Activated T-cell treated with anti-CD3 and anti-CD28 coated beads for 4 hours (primary cell): Measurements from ENCODE around the gene PI4KB.

ENCODE experiments used
- DNase-seq: peaks from one replicate; pipeline ENCODE4 v3.0.0-alpha.2; 2020

PI4KB gene

GRCh38 chr1:151311011-151311410 lies 16.2 kb downstream of the PI4KB start:
- no peak for DNase-seq

GRCh38 chr1:151309811-151310323 lies 17.3 kb downstream of the PI4KB start:
- DNase-seq, result no peak

GRCh38 chr1:151294742-151295462 lies 32.3 kb downstream of the PI4KB start:
- no peak for DNase-seq

DNA sequence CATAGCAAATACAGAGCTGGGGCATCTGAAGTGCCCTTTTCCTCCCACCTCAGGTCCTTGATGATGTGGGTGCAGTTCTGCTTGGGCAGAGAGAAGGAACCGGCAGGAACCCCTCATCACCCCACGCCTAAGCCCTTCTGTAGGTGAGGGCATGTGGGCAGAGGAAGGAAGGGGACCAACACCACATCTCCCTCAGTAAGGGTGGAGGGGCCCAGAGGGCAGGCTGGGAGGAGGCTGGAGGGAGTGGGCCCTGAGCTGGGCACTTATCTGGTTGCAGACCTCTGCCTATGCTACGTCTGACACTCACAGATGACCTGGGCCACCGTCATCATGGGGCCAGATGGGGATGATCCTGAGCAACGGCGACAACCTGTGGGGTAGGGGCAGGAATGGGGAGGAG lies 34.1 kb downstream of the PI4KB start:
- DNase-seq, result no peak

DNA sequence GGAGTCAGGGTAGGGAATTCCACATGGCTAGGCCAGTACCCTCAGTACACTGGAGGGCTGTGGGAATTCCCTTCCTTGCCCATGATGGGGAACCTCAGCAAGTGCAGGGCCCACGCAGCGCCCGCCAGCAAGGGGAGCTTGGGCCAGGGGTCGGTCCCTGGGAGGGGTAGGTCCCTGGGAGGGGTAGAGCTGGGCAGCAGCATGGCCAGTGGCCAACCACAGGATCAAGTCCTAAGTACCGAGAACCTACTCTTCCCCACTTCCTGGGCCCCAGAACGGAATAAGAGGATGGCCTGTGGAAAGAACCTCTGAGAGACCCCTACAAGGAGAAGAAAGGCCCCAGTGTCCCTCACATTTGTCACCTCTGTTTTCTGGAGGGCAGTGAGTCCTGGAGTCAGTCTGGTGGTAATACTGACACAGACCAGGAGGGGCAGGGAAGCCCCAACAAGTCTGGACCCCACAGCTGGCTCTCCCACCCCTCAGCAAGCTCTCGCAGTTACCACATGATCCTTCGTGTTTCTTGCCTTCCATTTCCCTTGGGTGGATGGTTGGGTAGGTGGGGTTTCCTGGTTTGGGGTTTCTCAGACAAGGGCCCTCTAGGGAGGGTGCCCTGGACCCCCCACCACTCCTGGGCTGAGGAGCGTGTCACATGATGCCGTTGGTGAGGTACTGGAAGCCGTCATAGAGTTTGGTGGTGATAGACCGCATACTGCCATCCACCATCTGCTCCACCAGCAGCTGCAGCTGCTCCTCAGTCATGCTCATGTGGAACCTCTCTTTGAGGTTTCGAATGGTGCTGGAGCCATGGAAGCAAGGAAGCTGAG lies 34.8 kb downstream of the PI4KB start:
- no peak for DNase-seq

DNA sequence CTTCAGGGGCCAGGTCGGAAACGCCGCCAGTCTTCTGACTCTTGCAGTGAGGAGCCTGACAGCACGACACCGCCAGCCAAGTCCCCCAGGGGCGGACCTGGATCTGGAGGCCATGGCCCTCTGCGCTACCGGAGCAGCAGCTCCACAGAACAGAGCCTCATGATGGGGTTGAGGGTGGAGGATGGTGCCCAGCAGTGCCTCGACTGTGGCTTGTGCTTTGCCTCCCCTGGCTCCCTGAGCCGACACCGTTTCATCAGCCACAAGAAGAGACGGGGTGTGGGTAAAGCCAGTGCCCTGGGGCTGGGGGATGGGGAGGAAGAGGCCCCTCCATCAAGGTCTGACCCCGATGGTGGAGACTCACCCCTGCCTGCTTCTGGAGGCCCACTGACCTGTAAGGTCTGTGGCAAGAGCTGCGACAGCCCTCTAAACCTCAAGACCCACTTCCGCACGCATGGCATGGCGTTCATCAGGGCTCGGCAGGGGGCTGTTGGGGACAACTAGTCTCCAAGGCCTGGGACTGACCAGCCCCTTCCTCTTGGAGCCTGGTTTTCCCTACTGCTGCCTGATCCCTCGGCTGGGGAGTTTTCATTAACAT lies 36.4 kb downstream of the PI4KB start:
- no peak for DNase-seq

DNA sequence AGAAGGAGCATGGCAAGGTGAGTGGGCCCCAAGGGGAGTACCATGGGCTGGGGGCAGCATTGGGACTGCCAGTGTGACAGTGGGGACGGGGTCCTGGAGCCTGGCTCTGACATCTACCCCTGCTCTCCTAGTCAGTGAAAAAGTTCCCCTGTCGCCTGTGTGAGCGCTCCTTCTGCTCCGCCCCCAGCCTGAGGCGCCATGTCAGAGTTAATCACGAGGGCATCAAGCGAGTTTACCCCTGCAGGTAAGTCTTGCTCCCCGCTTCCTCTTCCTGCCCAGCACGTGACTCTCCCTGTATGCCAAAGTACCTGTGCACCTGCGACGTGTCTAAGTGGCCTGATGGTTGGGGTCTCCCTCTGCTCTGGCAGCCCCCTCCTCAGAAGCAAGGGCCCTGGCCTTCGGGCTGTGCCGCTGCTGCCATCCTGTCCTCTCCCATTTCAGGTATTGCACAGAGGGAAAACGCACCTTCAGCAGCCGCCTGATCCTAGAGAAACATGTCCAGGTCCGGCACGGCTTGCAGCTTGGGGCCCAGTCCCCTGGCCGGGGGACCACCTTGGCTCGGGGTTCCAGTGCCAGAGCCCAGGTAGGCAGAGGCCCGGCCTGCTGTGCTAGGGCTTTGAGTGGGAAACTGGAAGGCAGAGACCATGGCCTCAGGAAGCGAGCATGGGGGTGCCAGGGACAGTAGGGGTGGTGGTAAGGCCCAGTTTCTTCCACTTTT lies 37.1 kb downstream of the PI4KB start:
- no peak for DNase-seq

DNA sequence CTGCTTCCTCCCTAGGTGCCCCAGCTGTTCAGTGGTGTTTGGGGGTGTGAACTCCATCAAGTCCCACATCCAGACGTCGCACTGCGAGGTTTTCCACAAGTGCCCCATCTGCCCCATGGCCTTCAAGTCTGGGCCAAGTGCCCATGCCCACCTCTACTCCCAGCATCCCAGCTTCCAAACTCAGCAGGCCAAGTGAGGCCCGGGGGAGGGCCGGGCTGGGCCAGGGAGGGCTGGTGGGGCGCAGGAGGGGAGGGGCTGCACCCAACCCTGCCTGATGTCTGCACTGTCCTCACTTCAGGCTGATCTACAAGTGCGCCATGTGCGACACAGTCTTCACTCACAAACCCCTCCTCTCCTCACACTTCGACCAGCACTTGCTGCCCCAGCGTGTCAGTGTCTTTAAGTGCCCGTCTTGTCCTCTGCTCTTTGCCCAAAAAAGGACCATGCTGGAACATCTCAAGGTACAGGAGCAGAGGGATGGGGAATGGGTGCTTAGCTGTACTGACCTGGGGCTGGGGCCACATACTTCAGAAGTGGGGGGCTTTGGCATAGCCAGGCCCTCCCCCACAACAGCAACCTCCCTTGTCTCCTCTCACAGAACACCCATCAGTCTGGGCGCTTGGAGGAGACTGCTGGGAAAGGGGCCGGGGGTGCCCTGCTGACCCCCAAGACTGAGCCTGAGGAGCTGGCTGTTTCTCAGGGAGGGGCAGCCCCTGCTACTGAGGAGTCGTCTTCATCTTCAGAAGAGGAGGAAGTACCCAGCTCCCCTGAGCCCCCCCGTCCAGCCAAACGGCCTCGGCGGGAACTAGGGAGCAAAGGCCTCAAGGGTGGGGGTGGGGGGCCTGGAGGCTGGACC lies 37.9 kb downstream of the PI4KB start:
- DNase-seq, result no peak

DNA sequence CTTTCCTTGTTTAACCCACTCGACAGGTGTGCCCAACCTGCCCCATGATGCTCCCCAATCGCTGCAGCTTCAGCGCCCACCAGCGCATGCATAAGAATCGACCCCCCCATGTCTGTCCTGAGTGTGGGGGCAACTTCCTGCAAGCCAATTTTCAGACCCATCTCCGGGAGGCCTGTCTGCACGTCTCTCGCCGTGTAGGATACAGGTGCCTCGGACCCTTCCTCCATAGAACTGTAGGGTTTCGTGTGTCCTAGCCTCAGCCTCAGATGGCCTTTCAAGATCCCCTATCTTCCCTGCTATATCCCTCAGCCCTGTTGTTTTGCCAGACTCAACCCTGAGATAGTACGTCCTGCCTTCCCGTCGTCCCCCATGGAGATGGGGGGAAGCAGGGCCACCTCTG lies 38.7 kb downstream of the PI4KB start:
- no peak for DNase-seq

- DNase-seq, result no peak
These were observed 39.3 kb downstream of the PI4KB start for GRCh38 chr1:151287767-151288500.

DNA sequence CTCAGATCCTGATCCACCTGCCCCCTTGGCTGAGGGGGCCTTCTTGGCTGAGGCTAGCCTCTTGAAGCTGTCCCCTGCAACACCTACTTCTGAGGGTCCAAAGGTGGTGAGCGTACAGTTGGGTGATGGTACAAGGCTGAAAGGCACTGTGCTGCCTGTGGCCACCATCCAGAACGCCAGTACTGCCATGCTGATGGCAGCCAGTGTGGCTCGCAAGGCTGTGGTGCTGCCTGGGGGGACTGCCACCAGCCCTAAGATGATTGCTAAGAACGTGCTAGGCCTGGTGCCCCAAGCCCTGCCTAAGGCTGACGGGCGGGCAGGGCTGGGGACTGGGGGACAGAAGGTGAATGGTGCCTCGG lies 39.9 kb downstream of the PI4KB start:
- DNase-seq, result no peak

DNA sequence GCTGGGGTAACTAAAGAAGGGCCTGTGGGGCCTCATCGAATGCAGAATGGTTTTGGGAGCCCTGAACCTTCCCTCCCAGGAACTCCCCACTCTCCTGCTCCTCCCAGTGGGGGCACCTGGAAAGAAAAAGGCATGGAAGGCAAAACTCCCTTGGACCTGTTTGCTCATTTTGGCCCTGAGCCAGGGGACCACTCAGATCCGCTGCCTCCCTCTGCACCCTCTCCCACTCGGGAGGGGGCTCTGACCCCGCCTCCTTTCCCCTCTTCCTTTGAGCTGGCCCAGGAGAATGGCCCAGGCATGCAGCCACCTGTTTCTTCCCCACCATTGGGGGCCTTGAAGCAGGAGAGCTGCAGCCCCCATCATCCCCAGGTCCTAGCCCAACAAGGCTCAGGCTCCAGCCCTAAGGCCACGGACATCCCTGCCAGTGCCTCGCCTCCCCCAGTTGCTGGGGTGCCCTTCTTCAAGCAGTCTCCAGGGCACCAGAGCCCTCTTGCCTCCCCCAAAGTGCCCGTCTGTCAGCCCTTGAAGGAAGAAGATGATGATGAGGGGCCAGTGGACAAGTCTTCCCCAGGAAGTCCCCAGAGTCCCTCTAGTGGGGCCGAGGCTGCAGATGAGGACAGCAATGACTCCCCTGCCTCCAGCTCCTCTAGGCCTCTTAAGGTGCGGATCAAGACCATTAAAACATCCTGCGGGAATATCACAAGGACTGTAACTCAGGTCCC lies 40.4 kb downstream of the PI4KB start:
- DNase-seq, result no peak

GRCh38 chr1:151284013-151284577 lies 43.1 kb downstream of the PI4KB start:
- no peak for DNase-seq

GRCh38 chr1:151282883-151283725 lies 44.1 kb downstream of the PI4KB start:
- DNase-seq, result no peak

DNA sequence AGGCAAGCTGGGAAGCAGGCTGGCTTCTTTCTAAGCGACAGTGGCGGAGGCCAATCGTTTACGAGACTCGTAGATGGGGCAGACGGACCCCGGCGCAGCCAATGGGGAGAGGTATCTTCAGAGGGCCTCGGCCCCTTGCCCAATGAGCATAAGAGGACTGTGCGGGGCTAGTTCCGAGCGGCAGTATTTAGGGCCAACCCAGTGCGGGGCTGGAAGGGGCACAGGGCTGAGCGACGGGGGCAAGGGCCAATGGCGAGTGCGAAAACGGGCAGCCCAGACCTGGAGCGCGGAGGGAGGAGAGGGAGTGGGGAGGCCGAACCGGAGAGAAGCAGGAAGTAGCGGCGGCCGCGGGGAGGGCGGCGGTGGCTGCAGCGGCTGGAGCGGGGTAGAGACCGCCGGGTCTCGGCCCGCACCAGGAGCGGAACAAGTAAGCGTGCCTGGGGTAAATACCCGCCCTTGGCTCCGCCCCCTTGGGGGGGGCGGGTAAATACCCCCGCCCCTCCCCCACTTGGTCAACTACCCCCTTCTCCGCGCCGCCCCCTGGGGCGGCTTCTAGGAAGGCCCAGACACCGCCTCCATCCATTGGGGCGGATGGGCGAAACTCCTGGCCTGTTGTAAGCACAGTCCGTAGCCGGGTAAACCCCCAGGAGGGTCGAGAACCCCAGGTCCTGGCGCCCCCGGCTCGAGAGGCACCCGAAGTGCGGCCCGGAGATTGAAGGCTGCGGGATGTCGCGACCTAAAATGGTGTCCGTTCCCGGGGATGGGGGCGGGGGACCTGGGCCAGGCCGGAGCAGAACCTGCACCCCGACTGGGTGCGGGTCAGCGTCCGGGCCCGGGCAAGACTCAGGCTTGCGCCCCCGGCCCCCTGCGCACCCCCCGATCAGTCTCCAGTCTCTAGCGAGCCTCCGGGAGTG lies 45.0 kb downstream of the PI4KB start, which contains the start of gene ZNF687:
TSS of gene ZNF687 (plus strand) at position 331 of the 914 bp plus-strand sequence. CDS start 3,993 bp downstream, outside the sequence.
- peak; percentile 91 for DNase-seq

- DNase-seq, result peak; percentile 97
These were observed 45.8 kb downstream of the PI4KB start for GRCh38 chr1:151281225-151281968.

DNA sequence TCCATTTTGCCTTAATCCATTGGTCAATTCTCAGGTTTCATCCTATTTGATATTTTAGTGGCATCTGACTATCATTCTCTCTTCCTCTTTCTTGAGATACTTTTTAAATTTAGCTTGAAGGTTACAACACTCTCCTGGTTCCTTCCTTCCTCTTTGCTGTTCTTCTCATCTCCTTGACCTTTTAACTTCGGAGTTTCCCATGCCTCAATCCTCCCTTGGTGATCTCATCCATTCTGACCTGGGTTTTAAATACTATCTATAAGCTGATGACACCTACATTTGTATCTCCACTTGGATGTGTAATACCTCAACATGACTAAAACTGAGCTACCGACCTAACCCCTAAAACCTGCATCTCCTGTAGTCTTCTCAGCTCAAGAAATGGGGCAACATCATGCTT lies 50.0 kb downstream of the PI4KB start:
- DNase-seq, result no peak
